Hepatocyte (in vitro differentiated cells): ENCODE results near the gene STARD9. TPM values are rescaled to one million over a fixed set of nuclear protein-coding genes. Genes with fewer than 3 reads are reported as not detected.

Experiments
- DNase-seq: peaks from one replicate; pipeline ENCODE4 v3.0.0-alpha.2; 2016; ENCODE audit warnings: low spot score
- H2AFZ ChIP-seq: fragments of 200-600 bp; sonication (generic); 2 replicates; pipeline ENCODE4 v1.6.0; 2016; ENCODE audit warnings: antibody characterized with exemption, mild to moderate bottlenecking
- H3K27ac ChIP-seq: fragments of 200-600 bp; sonication (generic); 2 replicates; pipeline ENCODE4 v1.5.1; 2016; ENCODE audit warnings: mild to moderate bottlenecking
- H3K27me3 ChIP-seq: fragments of 200-600 bp; sonication (generic); 2 replicates; pipeline ENCODE4 v1.6.1; 2016
- H3K36me3 ChIP-seq: fragments of 200-600 bp; sonication (generic); replicated peaks from 2 replicates; pipeline ENCODE4 v1.5.1; 2016; ENCODE audit warnings: low read depth; ENCODE audit not compliant: insufficient read depth
- H3K4me1 ChIP-seq: fragments of 200-600 bp; sonication (generic); 2 replicates; pipeline ENCODE4 v1.5.1; 2016; ENCODE audit warnings: mild to moderate bottlenecking, moderate library complexity; ENCODE audit not compliant: insufficient read depth
- H3K4me2 ChIP-seq: fragments of 200-600 bp; sonication (generic); 2 replicates; pipeline ENCODE4 v1.6.0; 2016
- H3K4me3 ChIP-seq: fragments of 200-600 bp; sonication (generic); 2 replicates; pipeline ENCODE4 v1.5.1; 2016; ENCODE audit warnings: mild to moderate bottlenecking
- H3K79me2 ChIP-seq: fragments of 200-600 bp; sonication (generic); 2 replicates; pipeline ENCODE4 v1.6.0; 2017; ENCODE audit warnings: mild to moderate bottlenecking
- H3K9me2 ChIP-seq: fragments of 200-600 bp; sonication (generic); replicated peaks from 2 replicates; pipeline ENCODE4 v1.6.0; 2017; ENCODE audit warnings: mild to moderate bottlenecking; ENCODE audit not compliant: insufficient read depth
- H3K9me3 ChIP-seq: fragments of 200-600 bp; sonication (generic); 2 replicates; pipeline ENCODE4 v1.5.1; 2016; ENCODE audit warnings: low read depth, mild to moderate bottlenecking
- H4K20me1 ChIP-seq: fragments of 200-600 bp; sonication (generic); 2 replicates; pipeline ENCODE4 v1.6.0; 2016; ENCODE audit warnings: mild to moderate bottlenecking; ENCODE audit not compliant: insufficient read depth, poor library complexity, severe bottlenecking
- CTCF ChIP-seq: fragments of 200-600 bp; sonication (generic); IDR thresholded peaks from 2 replicates; pipeline ENCODE4 v1.5.1; 2016; ENCODE audit warnings: antibody characterized with exemption, mild to moderate bottlenecking; ENCODE audit not compliant: poor library complexity
- EZH2 ChIP-seq: fragments of 200-600 bp; sonication (generic); IDR thresholded peaks from 2 replicates; pipeline ENCODE4 v1.6.1; 2016; ENCODE audit warnings: antibody characterized with exemption, mild to moderate bottlenecking, borderline replicate concordance
- EZH2phosphoT487 ChIP-seq: fragments of 200-600 bp; sonication (generic); IDR thresholded peaks from one replicate; pipeline ENCODE4 v1.6.1; 2018; ENCODE audit warnings: antibody characterized with exemption, mild to moderate bottlenecking, low read depth, moderate library complexity; ENCODE audit not compliant: unreplicated experiment, severe bottlenecking
- WGBS: methylation state at CpG from one replicate; pipeline ENCODE4 v1.1.6; 2016; ENCODE audit warnings: low lambda C conversion rate; ENCODE audit errors: missing lambda C conversion rate; 5-methylcytosine and 5-hydroxymethylcytosine counted together
- polyA plus RNA-seq: library from polyadenylated mRNA; unstranded; fragments of >200 nt; fragmentation: Nextera tagmentation; extraction: Ambion mirVana; gene quantifications from 2 replicates; pipeline ENCODE4 v1.2.1, GENCODE V29; 2016
- total RNA-seq: library from RNA; depleted of rRNA; stranded (reverse); fragments of >200 nt; gene quantifications from 2 replicates; pipeline ENCODE4 v1.2.3, GENCODE V29; 2014

STARD9 gene
- total and polyA plus RNA-seq, 2 experiments from 2014 or later = 0.50 to 3.0 TPM

DNA sequence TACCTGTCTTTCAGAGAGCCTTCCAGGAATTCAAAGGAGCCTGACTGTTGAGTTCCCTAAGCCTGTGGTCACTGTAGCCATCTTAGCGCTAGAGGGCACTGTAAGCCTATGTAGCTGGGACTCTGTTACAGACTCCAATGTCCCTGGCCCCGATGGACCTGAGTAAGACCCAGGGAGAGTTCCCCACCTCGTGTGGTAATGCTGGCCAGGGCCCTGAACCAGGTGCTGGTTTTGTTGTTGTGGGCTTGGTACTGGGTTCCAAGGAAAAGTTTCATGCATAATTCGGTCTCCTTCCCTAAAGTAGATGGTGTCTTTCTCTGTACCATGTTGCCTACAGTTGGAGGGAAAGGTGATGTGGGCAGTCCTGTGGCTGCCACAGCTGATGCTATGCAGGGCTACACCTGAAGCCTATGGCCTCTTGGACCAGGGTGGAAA, 129.1 kb downstream of the STARD9 start:
- TF ChIP-seq CTCF (peak; percentile 79), EZH2 (no peak)
- Histone ChIP-seq H3K9me2 (no peaks in the 10 kb centered on the region), H3K36me3 (no peaks in the 10 kb centered on the region), H3K79me2 (no peaks in the 10 kb centered on the region), H3K9me3 (no peaks in the 10 kb centered on the region), H3K4me3 (no peak overlapping the region), H3K27me3 (no peaks in the 10 kb centered on the region), H3K27ac (no peak overlapping the region), H3K4me2 (no peak overlapping the region), H4K20me1 (no peaks in the 10 kb centered on the region), H2AFZ (no peak overlapping the region), H3K4me1 (no peaks in the 10 kb centered on the region)
- WGBS = 33% methylated on average over 4 of the region's 4 CpGs
- peak; percentile 85 for DNase-seq

- Histone ChIP-seq H3K36me3 (no peaks in the 10 kb centered on the region), H3K79me2 (no peaks in the 10 kb centered on the region), H2AFZ (no peak overlapping the region), H3K27ac (no peak overlapping the region), H3K4me1 (no peaks in the 10 kb centered on the region), H4K20me1 (no peaks in the 10 kb centered on the region), H3K4me2 (no peak overlapping the region), H3K9me2 (no peaks in the 10 kb centered on the region), H3K4me3 (no peak overlapping the region), H3K9me3 (no peaks in the 10 kb centered on the region), H3K27me3 (no peaks in the 10 kb centered on the region)
- TF ChIP-seq EZH2 (no peak), CTCF (no peak), EZH2phosphoT487 (no peak)
- no peak for DNase-seq
- 95% methylated on average over 5 of the region's 5 CpGs for WGBS
Measured at GRCh38 chr15:42705336-42705735, 129.9 kb downstream of the STARD9 start.

DNA sequence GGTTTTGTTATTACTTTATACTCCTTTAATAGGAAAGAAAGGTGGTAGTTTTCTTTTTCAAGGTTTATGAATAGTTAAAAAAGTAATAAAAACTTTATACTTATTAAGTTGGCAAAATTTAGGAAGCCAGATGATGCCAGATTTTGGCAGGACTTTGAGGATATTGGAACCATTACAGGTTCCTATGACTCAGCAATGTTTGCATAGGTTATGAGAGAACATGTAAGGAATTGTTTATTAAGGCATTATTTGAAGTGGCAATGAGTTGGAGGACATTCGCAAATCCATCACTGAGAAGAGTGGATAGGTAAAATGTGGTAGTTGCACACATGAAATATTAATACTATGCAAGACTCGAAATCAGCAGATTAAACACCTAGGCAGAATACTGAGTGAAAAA, 131.7 kb downstream of the STARD9 start:
- no peak overlapping the region for H3K27ac ChIP-seq
- H3K9me2 ChIP-seq = no peaks in the 10 kb centered on the region
- no peaks in the 10 kb centered on the region for H3K4me1 ChIP-seq
- no peaks in the 10 kb centered on the region for H3K27me3 ChIP-seq
- no peaks in the 10 kb centered on the region for H3K9me3 ChIP-seq
- H3K4me3 ChIP-seq = no peak overlapping the region
- no peaks in the 10 kb centered on the region for H3K36me3 ChIP-seq
- WGBS = 98% methylated on average over 2 of the region's 2 CpGs
- H2AFZ ChIP-seq = no peak overlapping the region
- H3K4me2 ChIP-seq = no peak overlapping the region
- no peaks in the 10 kb centered on the region for H4K20me1 ChIP-seq
- TF ChIP-seq EZH2 (no peak), CTCF (no peak), EZH2phosphoT487 (no peak)
- H3K79me2 ChIP-seq = no peaks in the 10 kb centered on the region
- DNase-seq = no peak

- Histone ChIP-seq H3K27me3 (no peaks in the 10 kb centered on the region), H3K4me3 (no peak overlapping the region), H3K4me2 (no peak overlapping the region), H2AFZ (no peak overlapping the region), H3K79me2 (no peaks in the 10 kb centered on the region), H3K9me3 (no peaks in the 10 kb centered on the region), H4K20me1 (no peaks in the 10 kb centered on the region), H3K27ac (no peak overlapping the region), H3K36me3 (no peaks in the 10 kb centered on the region), H3K4me1 (no peaks in the 10 kb centered on the region), H3K9me2 (no peaks in the 10 kb centered on the region)
- WGBS = 82% methylated on average over 3 of the region's 3 CpGs
- TF ChIP-seq EZH2phosphoT487 (no peak), EZH2 (no peak), CTCF (no peak)
- no peak for DNase-seq
Measured at GRCh38 chr15:42707873-42708544, 132.6 kb downstream of the STARD9 start.
